K562 (cell line): ENCODE results near the gene QRFP. TPM values are rescaled to one million over a fixed set of nuclear protein-coding genes. Genes with fewer than 3 reads are reported as not detected.

Experiments used
- ATAC-seq: fragments of 200-7000 bp; cut with Tn5 transposase; 3 replicates; pipeline ENCODE4 v1.9.1; 2020; ENCODE audit warnings: moderate library complexity
- BruUV-seq: library from RNA; stranded (reverse); fragments of 400-500 nt; replicated peaks from 2 replicates; lab custom pipeline; 2021; lab: Mats Ljungman, UMichigan
- CTCF ChIA-PET: fragments of 300-600 bp; formaldehyde crosslinking; extraction: SDS; loops from one replicate; lab custom pipeline; 2021; ENCODE audit warnings: low intra/inter-chr PET ratio; lab: Yijun Ruan, JAX
- POLR2A ChIA-PET: fragments of 300-600, 350-650 bp; sonication (Branson Sonifier 250); formaldehyde crosslinking; extraction: SDS; loops from one replicate; lab custom pipeline; 2021; ENCODE audit warnings: antibody characterized with exemption, inconsistent platforms; lab: Yijun Ruan, JAX
- DNase-seq, 4 experiments: peaks; one replicate each; pipeline versions ENCODE4 v3.0.0 to v3.0.0-alpha.2; 2011 to 2018; ENCODE audit warnings: low spot score in 3 of 4, mixed read lengths in 3 of 4; ENCODE audit errors: extremely low read depth in 1 of 4
- FAIRE-seq: peaks from 2 replicates; lab custom pipeline; 2011; peaks lifted over from hg19 to GRCh38; lab: Jason Lieb, UNC
- H2AFZ ChIP-seq: 2 replicates; pipeline ENCODE4 v1.6.0; 2011; ENCODE audit warnings: low read depth, low read length, control low read depth, inconsistent platforms
- H3K27ac ChIP-seq: fragments of 200-600 bp; 3 replicates; pipeline ENCODE4 v1.8.0; 2011; ENCODE audit warnings: low read depth, mild to moderate bottlenecking, control low read depth, inconsistent platforms, low read length, moderate library complexity, mixed read lengths; ENCODE audit errors: extremely low read depth
- H3K27me3 ChIP-seq, 2 experiments: fragments of 300-600 bp in 1 of 2; 2 replicates in 1 of 2; 3 replicates in 1 of 2; pipeline versions ENCODE4 v1.6.0 to v1.8.0; 2011; ENCODE audit warnings: inconsistent platforms in 2 of 2, low read length in 2 of 2, mild to moderate bottlenecking in 1 of 2, mixed read lengths in 1 of 2, moderate library complexity in 1 of 2; ENCODE audit not compliant: control insufficient read depth in 2 of 2, insufficient read depth in 2 of 2
- H3K36me3 ChIP-seq: fragments of 300-600 bp; 3 replicates; pipeline ENCODE4 v1.8.0; 2011; ENCODE audit warnings: mild to moderate bottlenecking, low read length, inconsistent platforms; ENCODE audit not compliant: control insufficient read depth, insufficient read depth
- H3K4me1 ChIP-seq, 2 experiments: fragments of 200-600 bp in 1 of 2; replicated peaks in 1 of 2; 2 replicates in 1 of 2; 3 replicates in 1 of 2; pipeline versions ENCODE4 v1.5.1 to v1.8.0; 2011; ENCODE audit warnings: inconsistent platforms in 2 of 2, low read length in 2 of 2, mild to moderate bottlenecking in 1 of 2, mixed read lengths in 1 of 2, moderate library complexity in 1 of 2; ENCODE audit not compliant: control insufficient read depth in 2 of 2, insufficient read depth in 2 of 2
- H3K4me2 ChIP-seq: 2 replicates; pipeline ENCODE4 v1.6.1; 2011; ENCODE audit warnings: low read length, control low read depth, inconsistent platforms, mixed read lengths; ENCODE audit not compliant: insufficient read depth
- H3K4me3 ChIP-seq: fragments of 200-600 bp; sonication (generic), shearing (Covaris generic); 2 replicates; pipeline ENCODE4 v1.5.1; 2016; ENCODE audit warnings: control low read depth, inconsistent platforms
- H3K79me2 ChIP-seq: fragments of 200-600 bp; 3 replicates; pipeline ENCODE4 v1.8.0; 2011; ENCODE audit warnings: low read length, inconsistent platforms; ENCODE audit not compliant: control insufficient read depth, insufficient read depth
- H3K9ac ChIP-seq, 2 experiments: 2 replicates each; pipeline versions ENCODE4 v1.6.0 to v1.6.1; 2011; ENCODE audit warnings: low read depth in 2 of 2, low read length in 2 of 2, control low read depth in 1 of 2, inconsistent platforms in 1 of 2, mild to moderate bottlenecking in 1 of 2, mixed read lengths in 1 of 2; ENCODE audit not compliant: insufficient read depth in 1 of 2
- H3K9me1 ChIP-seq: one replicate; pipeline ENCODE4 v1.6.0; 2011; ENCODE audit warnings: inconsistent platforms, mild to moderate bottlenecking, low read length, moderate library complexity; ENCODE audit not compliant: control insufficient read depth, insufficient read depth
- H3K9me3 ChIP-seq: replicated peaks from 2 replicates; pipeline ENCODE4 v1.5.1; 2011; ENCODE audit warnings: low read depth, low read length, inconsistent platforms; ENCODE audit not compliant: control insufficient read depth, insufficient read depth
- H4K20me1 ChIP-seq: replicated peaks from 2 replicates; pipeline ENCODE4 v1.6.1; 2011; ENCODE audit warnings: low read length, inconsistent platforms, mixed read lengths; ENCODE audit not compliant: control insufficient read depth, insufficient read depth
- BCOR ChIP-seq: fragments of 450-650 bp; IDR thresholded peaks from 2 replicates; pipeline ENCODE4 v1.6.1; 2016
- CHD2 ChIP-seq: IDR thresholded peaks from 2 replicates; pipeline ENCODE4 v1.6.1; 2011; ENCODE audit warnings: low read depth, low read length
- MYBL2 ChIP-seq, 2 experiments: fragments of 450-650 bp in 1 of 2; sonication (generic) in 1 of 2; formaldehyde crosslinking in 1 of 2; IDR thresholded peaks; 2 replicates each; pipeline versions ENCODE4 v1.6.1 to v1.8.1; 2017 to 2022; ENCODE audit warnings: borderline replicate concordance in 1 of 2, inconsistent platforms in 1 of 2, low read depth in 1 of 2, mild to moderate bottlenecking in 1 of 2, missing genetic modification reagents in 1 of 2, moderate library complexity in 1 of 2
- NEUROD1 ChIP-seq: fragments of 150-350 bp; IDR thresholded peaks from 2 replicates; pipeline ENCODE4 v1.6.1; 2014; ENCODE audit warnings: borderline replicate concordance, low read length, low read depth; ENCODE audit not compliant: partially characterized antibody
- RBM22 ChIP-seq: fragments of 200-400 bp; formaldehyde crosslinking; IDR thresholded peaks from 2 replicates; pipeline ENCODE4 v1.6.1; 2018; ENCODE audit warnings: low read length, low read depth; ENCODE audit not compliant: poor library complexity, severe bottlenecking
- RCOR1 ChIP-seq, 2 experiments: IDR thresholded peaks; 2 replicates each; pipeline ENCODE4 v1.6.1; 2012; ENCODE audit warnings: low read depth in 2 of 2, low read length in 2 of 2, borderline replicate concordance in 1 of 2, improper control_type of control experiment in 1 of 2
- TFAP4 ChIP-seq: sonication (generic); formaldehyde crosslinking; IDR thresholded peaks from 2 replicates; pipeline ENCODE4 v1.8.0; 2022; ENCODE audit warnings: missing genetic modification reagents, mild to moderate bottlenecking, moderate library complexity, borderline replicate concordance
- ZFP36 ChIP-seq: fragments of 150-350 bp; IDR thresholded peaks from 2 replicates; pipeline ENCODE4 v1.6.1; 2018; ENCODE audit warnings: low read length, low read depth; ENCODE audit not compliant: partially characterized antibody
- ZKSCAN1 ChIP-seq: fragments of 150-350 bp; IDR thresholded peaks from 2 replicates; pipeline ENCODE4 v1.6.1; 2016; ENCODE audit warnings: low read depth, low read length
- WGBS: fragments of 100-300 bp; shearing (Covaris generic); methylation state at CpG from one replicate; pipeline ENCODE4 v1.1.6; 2016; ENCODE audit warnings: low coverage, mixed read lengths; ENCODE audit not compliant: insufficient coverage; ENCODE audit errors: missing lambda C conversion rate; 5-methylcytosine and 5-hydroxymethylcytosine counted together
- in situ Hi-C: fragments of 300-500 bp; cut with MboI; formaldehyde crosslinking; loops from 4 replicates; pipeline ENCODE4 v1.15.0; 2018; ENCODE audit warnings: inconsistent platforms, mixed read lengths
- intact Hi-C: fragments of 100-400 bp; cut with micrococcal nuclease; formaldehyde crosslinking; loops from 2 replicates; pipeline ENCODE4 v1.14.2; 2022
- polyA plus RNA-seq, 8 experiments: library from polyadenylated mRNA; depleted of rRNA in 4 of 8; stranded (reverse) in 5 of 8; unstranded in 3 of 8; fragments of >200 nt; fragmentation: Nextera tagmentation in 2 of 8; fragmentation: Illumina TruSeq in 1 of 8; extraction: Ambion mirVana in 2 of 8; extraction: Trizol in 1 of 8; gene quantifications; 2 replicates each; pipeline versions ENCODE4 v1.2.1 to v1.2.3, GENCODE V29; 2011 to 2014; ENCODE audit warnings: inconsistent platforms in 1 of 8, missing spikeins in 1 of 8
- total RNA-seq, 7 experiments: library from RNA; depleted of rRNA in 6 of 7; stranded (reverse); fragments of >200 nt in 6 of 7; fragmentation: Illumina TruSeq in 2 of 7; extraction: Trizol in 2 of 7; gene quantifications; 2 replicates each; pipeline versions ENCODE4 v1.2.1 to v1.2.3, GENCODE V29; 2011 to 2021; ENCODE audit warnings: low replicate concordance in 1 of 7

Gene QRFP
- total and polyA plus RNA-seq, 9 of the 15 experiments (the other 6 are each of a cell fraction or from before 2014, with no cell fraction given) = not detected

GRCh38 chr9:130913599-130914416, 17.2 kb upstream of the QRFP start:
- POLR2A ChIA-PET = interaction anchor here (0.5 to 26.8 kb wide), 15 partner anchors 2 to 222 kb away, joined by 3 to 582 read pairs (median 5); partner anchors contain the start of gene QRFP
- H3K4me3 ChIP-seq = no peak overlapping the region
- DNase-seq = peak in 3 of 4 experiments; percentile 63 to 73 (median 67)
- CTCF ChIA-PET = interaction anchor here (0.8 to 1.0 kb wide), 2 partner anchors 11 to 84 kb away, joined by 3 to 4 read pairs; no protein-coding TSS in a partner anchor
- intact Hi-C loops (no loop called here), in situ Hi-C loops (no loop called here)
- ATAC-seq = peak; percentile 8
- H3K36me3 ChIP-seq = no peaks in the 10 kb centered on the region
- FAIRE-seq = no peak
- H3K9me3 ChIP-seq = no peaks in the 10 kb centered on the region
- peaks cover 0 to 52% of the 10 kb centered on the region in 2 experiments; a peak in 2 of 5 replicates for H3K4me1 ChIP-seq
- H3K9ac ChIP-seq = peak overlapping the region in 1 of 2 experiments; percentile 65; a peak in 2 of 4 replicates
- H3K79me2 ChIP-seq = no peaks in the 10 kb centered on the region
- TF ChIP-seq ZFP36 = peak; percentile 0
- no peak for TF ChIP-seq BCOR
- no peak for TF ChIP-seq MYBL2 (IDR thresholded peaks at IDR 0.05; ENCODE audit: low read depth)
- TF ChIP-seq MYBL2 (CRISPR knock-in tag; IDR thresholded peaks at IDR 0.05; ENCODE audit: borderline replicate concordance) = no peak
- TF ChIP-seq RBM22 = no peak
- no peak for TF ChIP-seq TFAP4 (CRISPR knock-in tag)
- TF ChIP-seq CHD2 = 0 out of 2 replicates have a peak, but pooled peaks have one; percentile 38
- peak in 1 of 2 experiments; percentile 45; a peak in 2 of 4 replicates for TF ChIP-seq RCOR1 (IDR thresholded peaks at IDR 0.05; ENCODE audit: borderline replicate concordance in 1 of 2, low read depth in 2 of 2, low read length in 2 of 2)
- TF ChIP-seq NEUROD1 = peak; percentile 29
- TF ChIP-seq ZKSCAN1 = peak; percentile 99
- 0 out of 2 replicates have a peak overlapping the region, but pooled peaks have one; percentile 3 for H2AFZ ChIP-seq
- BruUV-seq = no TSS peak
- H3K27ac ChIP-seq = no peak overlapping the region
- H4K20me1 ChIP-seq = peaks cover 68% of the 10 kb centered on the region
- peaks cover 10% of the 10 kb centered on the region for H3K9me1 ChIP-seq
- H3K27me3 ChIP-seq = peaks cover 83 to 88% of the 10 kb centered on the region in 2 experiments
- WGBS = 2% methylated on average over 23 of the region's 23 CpGs
- peak overlapping the region; percentile 2; the same call in 1 of the 2 replicates for H3K4me2 ChIP-seq
